D341Med (cell line): ENCODE data around the gene NOXA1.
"Not testable (repeated sequence)": the region's sequence is repeated elsewhere in the genome, so short reads cannot be mapped to it uniquely, and the experiment has no call there.

ENCODE experiments used
- DNase-seq: peaks from one replicate; pipeline ENCODE4 v3.0.0; 2012; ENCODE audit warnings: low spot score

NOXA1 gene

DNA sequence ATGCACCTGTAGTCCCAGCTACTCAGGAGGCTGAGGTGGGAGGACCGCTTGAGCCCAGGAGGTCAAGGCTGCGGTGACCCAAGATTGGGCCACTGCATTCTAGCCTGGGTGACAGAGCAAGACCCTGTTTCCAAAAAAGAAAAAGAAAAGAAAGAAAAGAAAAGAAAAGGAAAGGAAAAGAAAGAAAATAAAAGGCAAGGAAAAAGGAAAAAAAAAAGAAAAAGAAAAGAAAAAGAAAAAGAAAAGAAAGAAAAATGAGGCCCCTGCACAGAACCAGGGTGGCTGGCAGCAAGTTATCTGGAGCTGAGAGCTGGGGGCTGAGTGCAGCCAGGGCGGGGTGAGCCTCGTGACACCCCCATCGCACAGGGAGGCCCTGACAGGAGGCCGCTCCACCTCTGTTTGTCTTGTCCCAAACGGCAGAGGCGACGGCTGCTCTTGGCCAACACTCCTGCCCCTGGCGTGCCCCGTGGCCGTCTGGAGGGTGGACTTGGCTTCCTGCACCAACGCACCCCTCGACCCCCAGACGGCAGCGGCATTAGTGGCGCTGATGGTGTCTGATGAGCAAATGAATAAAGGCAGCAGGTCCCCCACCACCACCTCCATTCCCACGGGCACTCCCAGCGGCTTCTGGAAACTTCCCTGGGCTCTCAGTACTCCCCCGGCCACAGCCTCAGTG, 17.0 kb upstream of the NOXA1 start:
- DNase-seq, result no peak

DNA sequence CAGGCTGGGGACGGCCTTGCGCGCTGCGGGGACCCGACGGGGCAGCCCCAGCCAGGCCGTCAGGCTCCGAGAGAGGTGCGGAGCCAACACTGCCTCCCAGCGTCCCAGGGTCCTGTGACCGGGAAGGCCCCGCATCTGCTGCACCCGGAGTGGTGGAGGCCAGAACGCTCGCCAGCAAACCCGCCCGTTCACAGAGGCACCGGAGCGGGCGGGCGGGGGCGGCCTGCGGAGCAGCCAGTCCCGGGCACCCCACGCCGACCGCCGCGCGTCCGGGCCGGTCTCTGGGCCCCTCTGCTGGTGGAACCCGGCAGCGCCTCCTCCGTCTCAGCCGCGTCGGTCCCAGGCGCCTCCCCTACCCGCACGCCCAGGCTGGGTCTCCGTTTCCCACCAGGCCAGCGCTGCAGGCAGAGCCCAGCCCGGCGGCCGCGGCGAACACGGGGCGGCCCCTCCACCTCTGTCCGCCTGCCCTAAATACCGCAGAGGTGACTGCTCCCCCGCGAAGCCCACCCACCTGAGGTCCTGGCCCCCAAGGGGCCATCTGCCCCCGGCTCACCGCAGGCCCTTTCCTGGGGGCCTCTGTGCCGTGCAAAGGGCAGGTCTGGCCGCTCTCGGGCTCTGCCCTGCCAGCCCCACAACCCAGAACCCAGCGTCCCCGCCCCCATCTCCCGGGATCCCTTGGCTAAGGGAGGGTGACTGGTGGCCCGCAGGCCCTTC, 16.2 kb upstream of the NOXA1 start:
- DNase-seq, result peak; percentile 66

DNA sequence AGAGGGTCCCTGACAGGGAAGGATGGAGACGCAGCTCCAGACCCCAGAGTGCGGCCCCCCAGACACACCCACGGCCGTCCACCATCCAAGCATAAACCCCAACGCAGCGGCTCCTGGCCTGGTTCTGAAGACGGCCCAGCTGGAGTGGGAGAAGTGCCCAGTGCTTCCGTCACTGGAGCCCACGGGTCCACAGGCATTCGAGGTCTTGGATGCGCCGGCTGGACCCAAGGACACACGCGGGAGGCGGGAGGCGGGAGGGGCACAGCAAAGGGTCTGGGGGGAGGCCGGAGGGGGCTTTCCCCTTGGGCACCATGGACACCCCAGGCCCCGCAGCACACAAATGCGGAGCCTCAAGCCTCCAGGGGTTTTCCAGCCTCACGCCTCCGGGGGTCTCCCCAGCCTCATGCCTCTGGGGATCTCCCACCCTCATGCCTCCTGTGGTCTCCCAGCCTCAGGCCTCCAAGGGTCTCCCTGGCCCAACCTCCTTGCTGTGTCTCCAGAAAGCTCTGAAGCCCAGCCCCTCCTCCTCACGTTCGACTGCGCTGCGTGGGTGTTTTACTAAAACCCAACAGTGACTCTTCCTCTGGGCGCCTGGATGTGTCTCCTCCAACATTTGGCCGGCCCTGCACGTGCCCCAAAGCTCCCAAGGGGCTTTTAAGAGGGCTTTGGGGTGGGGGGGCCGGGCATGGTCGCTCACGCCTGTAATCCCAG, 15.4 kb upstream of the NOXA1 start:
- no peak for DNase-seq

DNA sequence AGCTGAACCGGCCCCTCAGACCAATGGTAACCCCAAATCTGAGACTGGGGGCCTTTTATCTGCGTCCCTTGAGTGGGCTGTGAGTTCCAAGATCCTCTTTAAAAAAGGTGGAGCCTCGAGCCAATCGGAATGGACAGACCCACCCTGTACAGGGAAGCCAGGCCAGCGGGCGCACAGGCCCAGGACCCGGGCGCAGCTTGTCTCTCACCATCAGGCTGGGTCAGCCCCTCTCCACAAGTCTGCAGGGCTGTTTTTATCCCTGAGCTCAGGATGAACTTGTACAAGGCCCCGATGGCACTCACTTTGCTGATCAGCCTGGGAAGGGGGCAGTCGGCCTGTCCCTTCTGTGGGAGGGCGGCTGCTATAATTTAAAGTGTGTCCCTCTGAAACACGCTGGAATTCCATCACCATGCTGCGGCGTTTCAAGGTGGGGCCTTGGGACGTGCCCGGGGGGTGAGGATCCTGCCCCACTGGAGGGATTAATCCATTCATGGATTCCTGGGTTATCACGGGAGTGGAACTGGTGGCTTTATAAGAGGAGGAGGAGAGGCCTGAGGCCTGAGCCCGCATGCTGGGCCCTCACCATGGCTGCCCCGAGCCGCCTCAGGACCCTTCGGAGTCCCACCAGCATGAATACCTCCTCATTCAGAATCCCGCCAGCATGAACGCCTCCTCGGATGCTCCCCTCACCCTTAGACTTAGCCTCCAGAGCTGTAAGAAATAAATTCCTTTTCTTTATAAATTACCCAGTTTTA, 14.4 kb upstream of the NOXA1 start:
- no peak for DNase-seq

DNA sequence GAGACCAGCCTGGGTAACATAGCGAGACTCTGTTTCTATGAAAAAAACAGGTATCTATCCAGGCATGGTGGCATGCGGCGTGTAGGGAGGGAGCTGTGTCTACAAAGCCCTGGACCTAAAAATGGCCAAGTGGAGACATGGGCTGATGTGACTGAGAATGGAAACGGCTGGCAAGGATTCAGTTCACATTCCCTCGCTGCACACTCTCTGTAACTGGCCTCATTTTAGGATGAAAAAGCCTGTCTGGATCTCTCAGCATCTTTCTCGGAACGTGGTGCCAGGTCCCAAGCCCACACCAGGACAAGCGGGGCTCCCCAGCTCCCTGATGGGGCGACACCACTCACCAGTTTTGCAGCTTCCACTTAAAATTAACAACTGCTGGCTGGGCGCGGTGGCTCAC, 13.7 kb upstream of the NOXA1 start:
- DNase-seq, result no peak

DNA sequence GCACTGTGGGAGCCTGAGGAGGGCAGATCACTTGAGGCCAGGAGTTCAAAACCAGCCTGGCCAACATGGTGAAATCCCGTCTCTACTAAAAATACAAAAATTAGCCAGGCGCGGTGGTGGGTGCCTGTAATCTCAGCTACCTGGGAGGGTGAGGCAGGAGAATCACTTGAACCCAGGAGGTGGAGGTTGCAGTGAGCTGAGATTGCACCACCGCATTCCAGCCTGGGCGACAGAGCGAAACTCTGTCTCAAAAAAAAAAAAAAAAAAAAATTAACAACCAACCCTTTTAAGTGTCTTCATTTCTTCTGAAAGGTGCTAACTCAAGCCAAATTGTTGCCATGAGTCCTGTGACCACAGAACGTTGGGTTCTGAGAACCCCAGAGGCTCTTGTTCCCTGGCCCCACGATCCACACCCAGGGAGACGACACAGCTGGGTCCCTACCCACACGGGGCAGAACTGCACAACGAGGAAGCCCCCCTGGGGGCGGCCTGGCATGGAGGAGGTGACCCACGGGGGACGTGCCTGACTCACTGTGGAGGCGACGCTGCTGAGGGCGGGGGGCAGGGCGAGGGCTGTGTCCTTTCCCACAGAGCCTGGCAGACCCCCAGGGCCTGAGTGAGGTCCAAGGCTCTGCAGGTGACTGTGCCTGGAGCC, 12.8 kb upstream of the NOXA1 start:
- not testable (repeated sequence) for DNase-seq

DNA sequence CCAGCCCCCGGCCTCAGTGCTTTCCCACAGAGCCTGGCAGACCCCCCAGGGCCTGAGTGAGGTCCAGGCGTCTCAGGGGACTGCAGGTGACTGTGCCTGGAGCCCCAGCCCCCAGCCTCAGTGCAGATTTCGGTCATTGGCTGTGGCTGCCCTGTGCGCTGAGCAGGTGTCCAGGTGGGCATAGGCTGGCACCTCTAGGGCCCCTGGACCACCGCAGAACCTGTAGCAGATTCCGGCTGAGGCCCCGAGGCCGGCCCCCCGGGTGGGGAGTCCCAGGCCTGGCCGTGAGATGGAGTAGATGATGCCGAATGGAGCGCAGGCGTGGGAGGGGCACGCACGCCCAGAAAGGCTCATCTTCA, 12.3 kb upstream of the NOXA1 start:
- DNase-seq, result no peak

DNA sequence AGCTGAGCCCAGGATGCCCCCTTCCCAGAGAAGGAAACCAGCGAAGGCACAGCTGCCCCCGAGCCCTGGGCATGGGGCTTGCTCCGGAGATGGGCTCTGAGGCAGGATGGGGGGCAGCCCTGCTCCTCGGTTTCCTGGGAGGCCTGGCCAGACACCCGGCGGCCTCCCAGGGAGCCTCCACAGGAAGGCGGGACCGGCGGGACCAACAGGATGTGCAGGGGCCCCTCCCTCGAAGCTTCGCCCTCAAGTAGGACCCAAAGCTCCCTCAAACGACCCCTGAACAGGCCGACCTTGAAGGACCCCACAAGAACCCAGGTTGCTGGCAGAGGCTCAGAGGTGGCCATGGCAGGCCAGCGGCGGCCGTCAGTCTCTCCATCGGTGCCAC, 11.9 kb upstream of the NOXA1 start:
- no peak for DNase-seq

DNA sequence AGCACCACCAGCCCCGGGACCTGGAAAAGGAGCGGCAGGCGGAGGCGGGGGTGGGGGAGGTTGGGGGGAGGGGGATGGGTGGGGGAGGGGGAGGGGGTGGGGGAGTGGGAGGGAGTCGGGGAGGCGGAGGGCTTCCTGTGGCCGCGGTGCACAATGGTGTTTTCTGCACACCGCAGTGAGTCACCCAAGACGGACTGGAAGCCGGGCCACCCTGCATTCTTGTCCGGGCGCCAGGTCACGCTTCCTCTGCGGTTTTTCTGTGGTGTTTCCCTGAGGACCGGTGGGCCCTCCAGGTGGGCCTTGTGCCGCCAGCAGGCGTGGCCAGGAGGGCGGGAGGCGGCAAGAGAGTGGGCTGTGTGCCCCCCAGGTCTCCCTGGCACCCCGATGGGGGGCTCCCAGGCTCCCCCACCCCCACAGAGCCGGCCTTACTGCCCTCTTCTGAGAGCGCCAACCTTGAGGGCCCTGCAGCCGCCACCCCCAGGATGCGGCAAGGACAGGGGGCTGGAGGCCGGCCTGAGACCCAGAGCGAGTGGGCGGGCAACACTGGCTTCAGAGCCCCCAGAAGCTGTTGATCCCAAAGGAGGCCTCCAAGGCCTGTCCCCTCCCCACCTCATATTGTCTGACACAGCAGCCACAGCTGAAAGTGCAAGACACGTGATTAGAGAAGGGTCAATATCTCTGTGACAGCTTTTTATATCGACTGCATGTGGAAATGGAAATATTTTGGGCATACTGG, 11.4 kb upstream of the NOXA1 start:
- no peak for DNase-seq

DNA sequence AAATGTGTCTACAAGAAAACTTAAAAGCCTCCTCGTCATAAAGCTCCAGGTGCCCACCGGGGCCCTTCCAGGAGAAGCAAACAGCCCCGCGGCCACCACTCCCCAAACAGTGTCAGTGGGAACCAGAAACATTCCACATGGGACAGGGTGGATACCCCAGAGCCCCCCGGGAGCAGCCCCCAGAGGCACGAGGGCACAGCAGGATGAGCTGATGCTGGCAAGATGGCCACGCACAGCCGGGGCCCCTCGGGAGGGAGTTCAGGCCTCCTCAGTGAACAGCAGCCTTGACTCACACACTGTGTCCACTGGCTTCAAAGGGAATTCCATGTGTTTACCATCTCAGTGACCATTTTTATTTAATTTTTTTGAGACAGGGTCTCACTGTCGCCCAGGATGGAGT, 10.8 kb upstream of the NOXA1 start:
- no peak for DNase-seq

DNA sequence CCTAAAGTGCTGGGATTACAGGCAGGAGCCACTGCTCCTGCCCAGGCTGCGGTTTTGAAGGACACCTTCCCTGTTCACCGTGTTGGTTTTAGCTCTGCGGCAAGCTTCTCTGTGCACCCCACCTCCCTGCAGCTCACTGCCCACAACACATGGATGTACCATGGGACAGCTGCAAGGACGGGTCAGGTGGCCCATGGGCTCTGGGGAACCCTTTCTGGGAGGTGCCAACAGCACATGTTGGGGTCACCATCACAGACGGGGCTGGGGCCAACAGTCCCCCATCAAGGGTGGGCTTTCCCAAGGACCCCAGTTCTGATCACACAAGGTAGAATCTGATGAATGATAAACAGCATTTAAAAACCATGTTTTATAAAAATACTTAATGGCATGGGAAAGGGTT, 7.7 kb upstream of the NOXA1 start:
- DNase-seq, result no peak

DNA sequence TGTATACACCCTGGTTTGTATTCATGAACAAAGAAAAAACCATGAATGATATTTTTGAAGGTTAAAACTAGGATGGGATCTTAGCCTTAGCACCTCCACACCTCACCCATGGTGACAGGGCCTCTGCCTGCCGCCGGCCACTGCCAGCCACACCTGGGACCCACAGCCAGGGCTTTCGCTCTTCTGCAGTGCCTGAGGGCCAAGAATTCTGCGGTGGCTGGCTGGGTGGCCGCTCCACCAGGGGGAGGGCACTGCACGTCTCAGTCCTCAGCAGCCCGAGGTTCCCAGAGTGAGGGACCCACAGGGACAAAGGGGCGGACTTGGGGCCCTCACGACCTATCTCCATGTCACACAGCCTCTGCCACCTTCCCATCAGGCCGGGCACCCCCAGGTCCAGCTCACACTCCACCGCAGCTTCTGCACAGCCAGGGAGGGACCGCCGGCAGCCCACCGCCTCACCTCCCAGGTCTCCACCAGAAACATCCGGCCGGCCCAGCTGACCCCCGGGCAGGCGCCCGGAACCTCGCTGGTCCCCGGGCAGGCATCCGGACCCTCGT, 7.1 kb upstream of the NOXA1 start:
- DNase-seq, result no peak

DNA sequence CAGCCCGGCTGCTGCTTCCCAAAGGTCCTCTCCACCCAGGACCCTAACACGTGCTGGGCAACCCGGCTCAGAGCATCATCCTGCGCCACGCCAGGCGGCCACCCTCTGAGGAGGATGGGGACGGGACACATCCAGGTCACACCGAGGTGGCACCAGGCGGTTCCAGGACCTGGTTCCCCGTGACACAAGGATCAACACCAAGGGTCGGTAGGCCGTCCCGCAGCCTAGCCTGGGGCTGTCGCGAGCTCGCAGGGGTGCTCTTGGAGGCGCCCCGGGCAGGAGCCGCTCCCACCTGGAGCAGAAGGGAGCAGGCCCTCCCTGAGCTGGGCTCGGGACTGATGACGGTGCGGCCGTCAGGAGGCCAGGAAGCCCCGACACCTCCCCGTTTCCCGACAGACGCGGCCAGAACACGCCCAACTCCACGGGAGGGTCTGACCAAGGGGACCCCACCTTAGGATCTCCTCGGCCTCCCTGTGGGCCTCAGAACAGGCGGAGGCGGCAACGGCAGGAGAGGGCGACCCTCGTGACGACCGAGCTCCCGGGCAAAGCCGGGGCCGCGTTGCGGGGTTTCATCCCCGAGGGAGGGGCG, 6.5 kb upstream of the NOXA1 start:
- no peak for DNase-seq

DNA sequence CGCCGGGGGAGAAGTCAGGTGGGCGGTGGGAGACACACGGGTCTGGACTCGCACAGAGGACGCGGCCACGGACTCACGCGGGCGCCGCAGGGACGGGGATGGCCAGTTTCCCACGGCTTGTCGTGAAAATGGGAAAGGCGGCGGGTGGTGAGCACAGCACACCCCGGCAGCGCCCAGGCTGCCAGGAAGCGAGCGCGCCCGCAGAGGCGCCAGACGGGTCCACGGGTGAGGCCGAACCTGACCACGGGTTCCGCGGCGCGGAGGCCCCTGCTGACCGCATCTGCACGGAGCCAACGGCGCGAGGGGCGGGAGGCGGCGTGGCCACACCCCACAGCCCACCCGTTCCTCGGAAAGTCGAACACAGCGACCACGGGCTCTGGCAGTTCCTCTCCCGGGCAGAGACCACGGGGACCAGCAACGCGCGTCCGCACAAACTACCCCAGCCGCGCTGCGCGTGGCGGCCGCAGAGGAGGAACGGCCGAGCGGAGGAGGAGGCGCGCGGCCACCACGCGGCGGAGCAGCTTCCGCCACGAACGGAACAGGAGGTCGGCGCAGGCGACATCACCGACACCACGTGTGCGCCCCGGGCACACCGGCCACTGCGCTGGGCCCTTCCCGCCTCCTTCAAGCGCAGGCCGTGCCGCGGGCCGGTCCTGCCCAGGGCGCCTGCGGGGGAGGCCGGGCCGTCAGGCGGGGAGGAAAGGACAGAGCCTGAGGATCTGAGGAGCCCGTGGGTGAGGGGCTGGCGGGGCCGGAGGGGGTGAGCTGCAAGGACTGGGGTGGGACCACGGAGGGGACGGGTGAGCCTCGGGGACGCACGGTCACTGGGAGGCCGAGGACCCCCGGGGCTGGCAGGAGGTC, 5.8 kb upstream of the NOXA1 start:
- no peak for DNase-seq

DNA sequence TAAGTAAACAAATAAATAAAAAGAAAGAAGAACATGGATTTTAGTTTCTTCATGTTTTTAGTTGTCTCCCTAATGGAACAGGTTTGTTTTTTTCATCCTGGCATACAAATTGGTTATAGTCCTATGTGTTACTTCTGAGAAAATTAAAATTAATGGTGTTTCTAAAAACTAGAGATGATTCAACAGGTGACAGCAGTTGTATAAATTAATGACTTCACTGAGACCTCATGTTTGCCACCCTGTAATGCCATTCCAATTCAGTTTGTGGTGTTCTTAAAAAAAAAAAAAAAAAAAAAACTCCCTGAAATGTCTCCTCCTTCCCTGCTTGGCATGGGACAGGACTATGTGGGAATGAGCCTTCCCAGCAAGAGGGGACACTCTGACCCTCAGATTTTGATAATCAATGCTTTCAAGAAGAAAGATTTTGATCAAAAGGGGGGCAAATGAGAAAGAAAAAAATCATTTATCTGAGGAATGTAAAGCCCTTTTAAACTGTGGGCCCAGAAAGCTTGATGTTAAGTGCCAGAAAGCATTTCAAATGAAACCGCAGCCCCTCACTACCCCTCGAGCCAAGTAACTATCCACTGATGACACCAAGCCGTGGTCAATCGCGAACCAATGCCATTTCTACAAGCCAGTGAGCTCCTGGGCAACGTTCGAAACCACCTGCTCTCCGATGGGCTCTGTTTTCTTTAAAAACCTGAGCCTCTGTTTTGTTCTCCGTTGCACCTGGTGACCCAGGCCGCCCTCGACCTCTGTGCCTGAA, 1.2 kb upstream of the NOXA1 start:
- DNase-seq, result peak; percentile 26

DNA sequence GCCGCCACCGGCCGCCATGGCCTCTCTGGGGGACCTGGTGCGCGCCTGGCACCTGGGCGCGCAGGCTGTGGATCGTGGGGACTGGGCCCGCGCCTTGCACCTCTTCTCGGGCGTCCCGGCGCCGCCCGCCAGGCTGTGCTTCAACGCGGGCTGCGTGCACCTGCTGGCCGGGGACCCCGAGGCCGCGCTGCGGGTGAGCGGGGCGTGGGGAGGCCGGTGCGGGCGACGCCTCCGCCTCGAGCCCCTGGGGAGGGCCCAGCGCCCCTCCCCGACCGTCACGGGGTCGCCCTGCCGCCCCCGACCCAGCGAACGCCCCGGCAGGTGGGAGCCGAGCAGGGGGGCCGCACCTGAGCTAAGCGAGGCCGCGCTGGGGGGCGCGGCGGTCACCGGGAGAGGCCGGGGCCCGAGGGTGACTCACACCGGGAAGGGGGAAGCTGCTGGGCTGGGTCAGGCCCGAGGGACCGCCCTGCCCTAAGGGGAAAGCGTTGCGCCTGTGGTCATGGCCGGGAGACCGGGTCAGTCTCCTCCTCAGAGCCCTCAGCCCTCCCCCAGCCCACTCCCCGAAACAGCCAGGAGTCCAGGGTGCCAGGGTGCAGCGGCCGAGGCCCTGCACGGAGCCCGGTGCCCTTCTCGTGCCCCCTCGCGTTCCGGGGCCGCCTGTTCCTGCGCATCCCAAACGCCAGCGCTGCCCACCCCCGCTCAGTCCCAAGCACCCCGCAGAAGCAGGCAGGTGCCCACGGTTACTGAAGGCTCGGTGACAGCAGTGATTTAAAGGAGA, 510 bp downstream of the NOXA1 start:
- DNase-seq, result no peak

DNA sequence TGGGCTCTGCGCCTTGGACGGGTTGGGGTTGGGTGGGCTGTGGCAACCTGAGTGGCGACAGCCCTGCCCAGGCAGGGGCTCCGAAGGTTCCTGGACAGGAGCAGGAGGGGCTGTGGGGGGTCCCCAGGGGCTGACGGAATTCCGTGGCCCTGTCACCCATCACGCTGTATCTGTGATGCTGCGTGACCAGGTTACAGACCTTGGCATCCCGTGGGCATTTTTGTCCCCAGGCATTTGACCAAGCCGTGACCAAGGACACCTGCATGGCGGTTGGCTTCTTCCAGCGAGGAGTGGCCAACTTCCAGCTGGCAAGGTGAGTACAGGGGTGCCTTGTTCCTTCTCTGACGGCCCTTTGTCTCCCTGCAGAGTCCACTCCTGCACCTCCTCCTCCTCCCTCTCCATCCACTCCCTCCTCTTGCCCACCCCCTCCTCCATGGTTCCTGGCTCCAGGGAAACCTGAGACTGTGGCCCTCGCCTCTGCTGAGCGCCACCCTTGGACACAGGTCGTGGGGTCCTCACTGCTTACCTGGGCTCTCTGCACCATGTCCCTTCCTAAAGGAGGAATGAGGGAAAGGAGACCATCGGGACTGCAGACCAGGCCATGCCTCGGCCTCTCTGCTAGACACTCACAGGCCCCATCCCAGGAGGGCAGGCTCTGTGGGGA, 3.0 kb downstream of the NOXA1 start:
- DNase-seq, result no peak
